GM18868 (cell line): ENCODE results near the gene TNFSF4.
"Not testable (repeated sequence)": the region's sequence is repeated elsewhere in the genome, so short reads cannot be mapped to it uniquely, and the experiment has no call there.

Experiments
- ATAC-seq: cut with Tn5 transposase; IDR thresholded peaks from one replicate; pipeline ENCODE4 v1.9.1; 2021; ENCODE audit warnings: mild to moderate bottlenecking, moderate library complexity; ENCODE audit not compliant: unreplicated experiment

TNFSF4 gene

DNA sequence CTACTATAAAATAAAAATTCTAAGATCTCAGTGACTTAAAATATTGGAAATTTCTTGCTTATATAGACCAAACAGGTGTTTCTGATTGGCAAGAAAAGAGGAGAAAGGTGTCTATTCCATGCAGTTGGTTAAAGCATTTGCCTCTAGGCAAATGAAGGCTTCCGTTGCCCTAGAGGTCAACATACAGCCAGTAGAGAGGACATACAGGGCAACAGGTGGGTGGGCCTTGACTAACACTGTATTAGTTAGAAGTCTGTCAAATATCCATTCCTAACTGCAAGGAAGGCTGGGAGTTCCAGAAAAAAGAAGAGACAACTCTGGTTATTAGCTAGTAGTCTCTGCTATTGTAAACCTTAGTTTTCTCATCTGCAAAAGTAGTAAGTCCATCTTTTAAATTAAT lies 43.0 kb downstream of the TNFSF4 start:
- ATAC-seq = no peak

DNA sequence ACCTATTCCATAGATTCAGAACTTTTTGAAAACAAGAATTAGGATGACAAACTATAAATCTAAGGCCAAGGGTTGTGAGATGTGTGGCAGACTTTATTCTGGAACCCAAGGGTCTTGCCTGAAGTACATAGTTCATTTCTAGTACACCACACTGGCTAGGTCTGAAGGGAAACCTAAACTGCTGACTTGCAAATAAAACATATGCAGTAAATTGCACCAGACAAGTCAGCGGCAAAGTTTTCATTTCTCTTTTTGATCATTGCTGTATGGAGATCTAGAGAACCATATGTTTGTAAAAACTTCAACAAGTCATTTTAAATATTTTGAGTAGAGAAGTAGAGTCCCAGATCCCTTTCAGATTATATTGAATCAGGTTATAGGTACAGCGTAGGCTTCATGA lies 43.9 kb downstream of the TNFSF4 start:
- ATAC-seq = no peak

DNA sequence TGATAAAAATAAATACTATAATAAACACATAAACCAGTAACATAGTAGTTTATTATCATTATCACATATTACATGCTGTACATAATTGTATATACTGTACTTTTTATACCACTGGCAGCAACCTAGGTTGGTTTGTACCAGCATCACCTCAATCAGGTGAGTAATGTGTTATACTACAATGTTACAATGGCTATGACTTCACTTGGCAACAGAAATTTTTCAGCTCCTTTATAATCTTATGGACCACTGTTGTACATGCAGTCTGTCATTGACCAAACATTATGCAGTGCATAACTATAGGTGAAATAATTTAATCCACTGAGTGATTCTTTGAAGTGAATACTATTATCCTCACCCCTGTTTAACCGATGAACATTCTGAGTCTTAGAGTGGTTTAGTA lies 44.5 kb downstream of the TNFSF4 start:
- no peak for ATAC-seq

DNA sequence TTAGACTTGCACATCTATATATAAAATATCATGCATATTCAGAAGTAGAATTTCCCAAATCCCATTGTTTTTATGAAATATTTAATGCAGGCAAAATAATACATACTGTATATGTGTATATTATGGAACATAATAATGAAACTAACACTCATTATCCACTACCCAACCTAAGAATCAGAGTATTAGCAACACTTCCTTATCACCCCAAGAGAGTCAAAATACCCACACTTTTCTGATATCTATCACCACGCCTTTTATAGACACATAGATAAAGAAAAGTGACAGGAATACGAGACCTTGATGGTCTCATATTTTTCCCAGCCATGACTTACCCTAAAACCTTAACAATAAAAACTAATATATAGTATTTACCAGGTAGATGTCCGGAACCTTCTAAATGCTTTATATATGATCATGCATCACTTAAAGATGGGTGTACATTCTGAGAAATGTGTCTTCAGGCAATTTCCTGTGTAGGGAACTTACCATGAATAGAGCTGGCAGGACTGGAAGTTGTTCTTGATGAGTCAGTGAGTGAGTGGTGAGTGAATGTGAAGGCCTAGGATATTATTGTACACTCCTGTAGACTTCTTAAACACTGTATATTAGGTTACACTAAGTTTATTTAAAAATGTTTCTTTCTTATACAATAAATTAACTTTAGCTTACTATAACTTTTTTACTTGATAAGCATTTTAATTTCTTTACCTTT lies 45.5 kb downstream of the TNFSF4 start:
- ATAC-seq = no peak

DNA sequence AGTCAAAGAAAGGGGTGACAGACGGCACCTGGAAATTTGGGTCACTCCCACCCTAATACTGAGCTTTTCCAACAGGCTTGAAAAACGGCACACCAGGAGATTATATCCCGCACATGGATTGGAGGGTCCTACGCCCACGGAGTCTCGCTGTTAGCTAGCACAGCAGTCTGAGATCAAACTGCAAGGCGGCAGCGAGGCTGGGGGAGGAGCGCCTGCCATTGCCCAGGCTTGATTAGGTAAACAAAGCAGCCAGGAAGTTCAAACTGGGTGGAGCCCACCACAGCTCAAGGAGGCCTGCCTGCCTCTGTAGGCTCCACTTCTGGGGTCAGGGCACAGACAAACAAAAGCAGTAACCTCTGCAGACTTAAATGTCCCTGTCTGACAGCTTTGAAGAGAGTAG lies 53.2 kb downstream of the TNFSF4 start:
- ATAC-seq = not testable (repeated sequence)

DNA sequence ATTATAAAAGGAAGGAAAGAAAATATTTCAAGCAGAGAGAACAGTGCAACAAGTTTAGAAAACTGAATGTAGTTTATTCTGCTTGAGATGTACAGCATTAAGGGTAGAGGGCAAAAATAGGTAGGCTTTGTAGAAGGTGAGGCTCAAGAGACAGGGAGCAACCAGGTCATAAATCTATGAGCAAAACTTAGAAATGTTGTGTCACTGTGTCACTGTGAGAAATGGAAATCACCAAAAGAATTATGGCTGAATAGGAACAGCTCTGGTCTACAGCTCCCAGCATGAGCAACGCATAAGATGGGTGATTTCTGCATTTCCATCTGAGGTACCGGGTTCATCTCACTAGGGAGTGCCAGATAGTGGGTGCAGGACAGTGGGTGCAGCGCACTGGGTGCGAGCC lies 53.6 kb downstream of the TNFSF4 start:
- no peak for ATAC-seq

DNA sequence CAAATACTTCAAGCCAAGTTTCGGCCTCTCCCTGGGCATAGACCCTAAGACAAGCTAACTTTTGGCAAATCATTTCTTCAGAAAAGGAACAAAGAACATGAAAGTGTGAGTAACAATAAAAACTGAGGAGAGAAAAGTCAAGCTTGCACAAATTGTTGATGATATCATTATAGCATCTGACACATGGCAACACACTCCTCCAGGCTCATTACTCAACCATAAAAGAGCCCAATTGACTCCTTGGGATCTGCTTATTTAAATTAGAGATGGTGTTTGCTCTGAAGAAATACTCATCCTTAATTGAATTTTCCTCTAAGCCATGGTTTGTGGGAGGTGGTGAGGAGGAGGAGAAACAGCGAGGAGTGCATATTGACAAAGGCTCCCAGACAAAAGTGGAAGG lies 54.5 kb downstream of the TNFSF4 start:
- ATAC-seq = no peak

DNA sequence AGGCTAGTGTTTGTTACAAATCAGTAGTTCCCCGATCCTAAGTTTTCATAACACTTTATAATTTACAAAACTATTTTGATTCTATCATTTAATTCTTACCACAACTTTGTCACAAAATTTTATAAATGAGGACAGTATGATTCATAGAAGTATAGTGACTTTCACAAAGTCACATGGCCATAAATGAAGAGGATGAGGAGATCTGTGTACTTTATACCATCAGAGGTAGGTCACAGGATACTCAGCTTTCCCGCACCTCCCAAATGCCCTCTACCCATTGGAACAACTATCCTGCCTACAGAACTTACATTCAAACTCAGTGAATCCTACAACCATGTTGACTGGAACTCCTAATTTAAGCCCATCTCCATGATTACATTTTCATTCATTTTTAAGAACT lies 56.3 kb downstream of the TNFSF4 start:
- no peak for ATAC-seq

DNA sequence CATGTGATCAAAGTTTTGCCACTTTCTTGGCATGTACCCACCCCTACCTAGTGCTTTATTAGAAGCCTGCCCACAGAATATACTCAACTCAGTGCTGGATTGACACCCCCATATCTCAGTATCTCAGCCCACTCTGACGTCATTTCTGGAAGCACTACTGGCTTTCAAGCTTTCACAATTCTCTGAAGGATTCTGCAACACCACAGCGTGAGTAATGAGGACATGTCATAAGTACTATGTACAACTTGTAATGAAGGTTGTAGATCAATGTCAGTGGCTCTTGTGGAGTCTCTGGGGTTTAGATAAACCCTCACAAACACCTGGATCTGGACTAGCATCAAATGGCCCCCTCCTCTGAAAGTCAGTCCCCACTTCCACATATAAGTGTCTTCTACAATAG lies 57.2 kb downstream of the TNFSF4 start:
- no peak for ATAC-seq

DNA sequence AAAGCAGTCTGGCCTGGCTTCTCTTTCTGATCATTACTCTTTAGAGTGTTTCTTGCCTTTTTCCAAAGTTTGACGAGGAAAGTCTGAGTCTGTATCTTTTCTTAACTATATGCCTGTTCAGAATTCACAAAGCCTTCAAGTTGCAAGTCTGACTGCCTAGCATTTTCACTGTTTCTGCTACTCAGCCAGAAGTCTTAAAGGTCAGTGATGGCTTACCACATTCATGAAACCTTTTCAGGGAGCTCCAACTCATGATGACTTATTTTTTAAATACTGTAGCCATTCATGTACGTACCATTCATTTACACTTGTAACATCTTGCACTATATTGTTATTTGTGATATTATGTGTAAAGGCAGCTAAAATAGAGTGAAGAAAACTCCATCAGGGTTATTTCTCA lies 58.2 kb downstream of the TNFSF4 start:
- ATAC-seq = no peak

DNA sequence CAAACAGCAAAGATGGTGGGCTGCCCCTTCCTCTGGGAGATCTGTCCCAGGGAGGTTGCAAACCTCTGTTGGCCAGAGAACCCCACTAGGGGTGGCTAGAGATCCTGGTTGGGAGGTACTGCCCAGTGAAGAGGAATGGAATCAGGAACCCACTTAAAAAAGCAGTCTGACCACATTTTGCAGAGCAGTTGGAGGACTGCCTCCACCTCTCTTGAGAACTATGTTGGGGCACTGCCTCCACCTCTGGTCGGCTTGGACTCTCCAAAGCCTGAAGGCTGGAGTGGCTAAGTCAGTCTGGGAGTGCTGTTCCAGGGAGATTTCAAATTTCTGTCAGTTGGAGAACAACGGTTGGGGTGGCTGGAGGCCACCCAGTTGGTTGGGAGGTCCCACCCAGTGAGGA lies 58.6 kb downstream of the TNFSF4 start:
- no peak for ATAC-seq

DNA sequence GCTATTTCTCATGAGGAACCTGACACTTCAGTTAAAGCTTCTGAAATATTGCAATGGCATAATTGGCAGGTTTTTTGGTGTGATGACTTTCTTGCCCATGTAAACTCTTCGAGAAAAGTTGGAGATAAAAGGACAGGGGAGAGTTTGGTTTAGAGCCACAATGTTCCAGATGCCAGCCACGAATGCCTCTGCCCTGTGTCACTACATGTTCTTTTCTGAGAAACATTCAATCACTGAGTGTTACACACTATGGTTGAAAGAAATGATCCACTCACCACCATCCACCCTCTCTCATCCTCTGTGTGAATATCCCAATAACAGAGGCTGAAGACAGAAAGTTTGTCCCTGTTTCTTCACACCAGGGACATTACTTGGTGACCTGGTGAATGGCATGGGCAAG lies 66.4 kb downstream of the TNFSF4 start:
- ATAC-seq = no peak

DNA sequence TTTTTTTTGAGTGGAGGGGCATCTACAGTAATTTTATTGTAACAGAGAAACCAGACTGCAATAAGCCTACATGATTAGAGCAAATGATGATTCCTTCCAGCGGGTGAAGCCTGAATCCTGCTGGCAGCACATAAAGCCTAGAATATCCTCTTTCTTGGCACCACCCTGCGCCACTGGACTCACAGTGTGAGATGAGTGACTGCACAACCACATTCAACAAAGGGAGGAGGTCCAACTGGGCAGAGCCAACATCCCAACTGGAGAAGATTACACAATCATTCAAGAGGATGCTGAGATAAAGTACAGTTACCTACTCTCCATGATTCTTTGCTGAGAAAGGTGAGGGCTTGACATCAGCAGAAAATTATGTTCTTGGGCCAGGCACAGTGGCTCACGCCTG lies 67.4 kb downstream of the TNFSF4 start:
- ATAC-seq = no peak

DNA sequence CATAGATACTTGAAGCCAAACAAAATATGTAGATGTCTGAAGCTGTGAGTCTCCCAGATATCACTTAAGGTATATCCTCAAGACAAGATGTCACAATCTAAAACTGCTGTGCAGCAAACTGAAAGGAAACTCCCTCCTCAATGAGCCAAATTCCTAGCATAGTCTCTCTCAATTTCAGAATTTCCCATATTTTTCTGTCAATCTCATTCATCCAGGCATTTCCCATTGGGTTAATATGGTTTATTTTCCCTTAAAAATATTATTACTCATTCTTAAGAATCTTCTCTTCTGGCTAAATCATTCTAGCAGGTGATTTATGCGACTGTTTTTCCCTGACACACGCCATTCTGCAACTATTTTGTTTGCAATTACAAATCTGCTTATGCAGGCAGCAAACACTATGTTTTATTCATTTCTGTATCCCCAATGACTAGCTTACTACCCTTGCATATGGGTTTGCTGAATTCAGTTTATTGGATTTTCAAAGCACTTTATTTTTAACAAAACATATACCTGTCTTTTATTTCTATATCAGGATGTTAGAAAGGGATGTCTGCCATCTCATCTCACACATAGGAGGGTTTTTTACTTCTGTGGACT lies 69.9 kb downstream of the TNFSF4 start:
- ATAC-seq = no peak

DNA sequence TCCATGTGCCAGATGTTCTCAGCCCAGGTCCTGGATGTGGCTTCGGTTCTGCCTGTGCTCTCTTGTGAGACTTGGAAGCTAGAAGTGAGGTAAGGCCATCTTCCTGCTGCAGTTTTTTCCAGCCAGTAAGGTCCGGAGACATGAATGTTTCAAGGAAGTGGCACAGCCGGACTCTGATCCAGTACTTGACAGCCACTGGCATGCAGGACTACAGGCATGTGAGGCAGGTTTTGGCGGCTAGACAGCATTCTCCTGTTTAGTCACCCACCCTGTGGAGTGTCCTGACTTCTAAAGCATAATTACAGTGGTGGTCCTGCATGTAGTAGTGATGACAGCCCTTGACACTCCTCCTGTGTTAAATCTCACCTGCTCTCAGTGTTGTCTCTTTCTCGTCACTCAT lies 72.3 kb downstream of the TNFSF4 start:
- no peak for ATAC-seq

DNA sequence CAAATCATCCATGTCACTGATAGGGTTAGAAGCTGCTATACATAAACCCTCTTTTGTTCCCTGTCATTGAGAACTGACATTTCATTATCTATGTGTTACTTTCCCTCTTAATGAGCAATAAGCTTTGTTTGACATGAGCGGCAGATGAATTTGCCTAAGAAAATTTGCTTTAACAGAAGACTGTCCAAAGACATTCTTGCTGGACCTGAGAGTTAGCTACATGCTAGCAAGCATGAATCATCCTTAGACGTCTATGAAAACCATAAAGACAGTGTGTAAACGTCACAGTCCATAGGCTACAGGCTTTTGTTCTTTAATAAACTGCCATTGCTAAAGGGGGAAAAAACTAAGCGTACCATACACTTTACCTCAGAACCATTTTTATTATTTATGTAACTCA lies 73.1 kb downstream of the TNFSF4 start:
- ATAC-seq = no peak
